ENCODE data around the gene TBXAS1.

GRCh38 chr7:140041659-140042385 lies 212.8 kb downstream of the TBXAS1 start:
- TF ChIP-seq CTCF (IDR thresholded peaks at IDR 0.05) (no peak), POLR2A (IDR thresholded peaks at IDR 0.05) (no peak), POLR2AphosphoS5 (IDR thresholded peaks at IDR 0.05) (no peak)
